Keratinocyte (primary cell): Measurements from ENCODE around the gene PRKCE.

ENCODE experiments used
- CTCF ChIP-seq, 3 experiments: IDR thresholded peaks in 1 of 3; conservative IDR thresholded peaks in 1 of 3; optimal IDR thresholded peaks in 1 of 3; 2 replicates in 2 of 3; 3 replicates in 1 of 3; pipeline versions ENCODE3 to v1.5.1; 2011; ENCODE audit warnings: low read length in 3 of 3, mild to moderate bottlenecking in 3 of 3, moderate library complexity in 2 of 3, control low read depth in 1 of 3, inconsistent platforms in 1 of 3; ENCODE audit not compliant: insufficient read depth in 2 of 3; ENCODE audit errors: extremely low read depth in 1 of 3
- EZH2 ChIP-seq: IDR thresholded peaks from one replicate; pipeline ENCODE4 v1.6.1; 2012; ENCODE audit warnings: inconsistent platforms, mild to moderate bottlenecking, low read length, moderate library complexity

GRCh38 chr2:45826884-45827635 is 175.6 kb downstream of the PRKCE start:
- TF ChIP-seq CTCF (optimal IDR thresholded peaks at IDR 0.05 in 1 of 3, IDR thresholded peaks at IDR 0.05 in 1 of 3, conservative IDR thresholded peaks at IDR 0.05 in 1 of 3; ENCODE audit: extremely low read depth in 1 of 3, insufficient read depth in 2 of 3, low read length in 3 of 3) (no peak), EZH2 (no peak)
